Activated gamma-delta T cell treated with anti-CD3 and anti-CD28 coated beads, Interleukin-2, amount 50 U/mL, for 16 hours (primary cell): ENCODE results near the gene ART3.
A peak's percentile ranks its signal among the peaks of the same experiment; 100 is the strongest.

Source experiments
- DNase-seq: peaks from one replicate; pipeline ENCODE4 v3.0.0-alpha.2; 2020; ENCODE audit warnings: low read depth

Gene ART3

GRCh38 chr4:76148142-76148865, 73.8 kb downstream of the ART3 start, which contains the start of gene NUP54:
TSS of gene NUP54 (minus strand) at chr4:76148397. CDS start at chr4:76148374, 23 bp downstream.
- peak; percentile 92 for DNase-seq

- DNase-seq = no peak
These were observed 78.8 kb downstream of the ART3 start for GRCh38 chr4:76153356-76153755.

- no peak for DNase-seq
These were observed 81.5 kb downstream of the ART3 start for GRCh38 chr4:76155979-76156378.

GRCh38 chr4:76156635-76157034, 82.1 kb downstream of the ART3 start:
- DNase-seq = no peak

GRCh38 chr4:76160355-76160754, 85.8 kb downstream of the ART3 start:
- DNase-seq = no peak
